D721Med (cell line): ENCODE results near the gene SLC38A5.

ENCODE experiments used
- DNase-seq: peaks from one replicate; pipeline ENCODE4 v3.0.0; 2011; ENCODE audit warnings: low spot score; ENCODE audit not compliant: insufficient read length
- FAIRE-seq: peaks from 2 replicates; lab custom pipeline; 2011; peaks lifted over from hg19 to GRCh38; lab: Jason Lieb, UNC
- TF ChIP-seq, protein P1 (sequence below): IDR thresholded peaks from 2 replicates; pipeline ENCODE4 v1.5.1; 2012; ENCODE audit warnings: mild to moderate bottlenecking, control low read depth; ENCODE audit not compliant: insufficient read depth; ENCODE audit errors: missing control alignments

SLC38A5 gene

DNA sequence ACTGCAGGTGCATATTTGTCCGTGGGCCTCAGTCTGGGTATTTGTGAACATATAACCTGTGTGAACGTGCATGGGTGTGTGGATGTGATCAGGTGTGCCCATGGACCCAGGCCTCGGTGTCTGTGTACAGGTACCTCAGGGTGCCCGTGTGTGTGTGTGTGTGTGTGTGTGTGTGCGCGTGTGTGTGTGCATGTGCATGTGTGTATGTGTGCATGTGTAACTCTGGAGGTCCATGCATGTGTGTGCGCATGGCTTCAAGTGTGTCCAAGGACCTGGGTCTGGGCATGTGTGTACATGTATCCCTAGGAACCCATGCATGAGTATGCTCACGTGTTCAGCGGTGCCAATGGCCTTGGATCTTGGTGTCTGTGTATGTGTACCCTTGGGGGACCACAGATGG lies 21.7 kb upstream of the SLC38A5 start:
- FAIRE-seq: no peak

GRCh38 chrX:48490661-48491060 lies 20.6 kb upstream of the SLC38A5 start:
- DNase-seq (no peak), FAIRE-seq (no peak)
- TF ChIP-seq, protein P1, sequence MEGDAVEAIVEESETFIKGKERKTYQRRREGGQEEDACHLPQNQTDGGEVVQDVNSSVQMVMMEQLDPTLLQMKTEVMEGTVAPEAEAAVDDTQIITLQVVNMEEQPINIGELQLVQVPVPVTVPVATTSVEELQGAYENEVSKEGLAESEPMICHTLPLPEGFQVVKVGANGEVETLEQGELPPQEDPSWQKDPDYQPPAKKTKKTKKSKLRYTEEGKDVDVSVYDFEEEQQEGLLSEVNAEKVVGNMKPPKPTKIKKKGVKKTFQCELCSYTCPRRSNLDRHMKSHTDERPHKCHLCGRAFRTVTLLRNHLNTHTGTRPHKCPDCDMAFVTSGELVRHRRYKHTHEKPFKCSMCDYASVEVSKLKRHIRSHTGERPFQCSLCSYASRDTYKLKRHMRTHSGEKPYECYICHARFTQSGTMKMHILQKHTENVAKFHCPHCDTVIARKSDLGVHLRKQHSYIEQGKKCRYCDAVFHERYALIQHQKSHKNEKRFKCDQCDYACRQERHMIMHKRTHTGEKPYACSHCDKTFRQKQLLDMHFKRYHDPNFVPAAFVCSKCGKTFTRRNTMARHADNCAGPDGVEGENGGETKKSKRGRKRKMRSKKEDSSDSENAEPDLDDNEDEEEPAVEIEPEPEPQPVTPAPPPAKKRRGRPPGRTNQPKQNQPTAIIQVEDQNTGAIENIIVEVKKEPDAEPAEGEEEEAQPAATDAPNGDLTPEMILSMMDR: no peak

More for the DNA sequence above, 21.7 kb upstream of the SLC38A5 start:
- no peak for DNase-seq
- TF ChIP-seq, protein P1: no peak

DNA sequence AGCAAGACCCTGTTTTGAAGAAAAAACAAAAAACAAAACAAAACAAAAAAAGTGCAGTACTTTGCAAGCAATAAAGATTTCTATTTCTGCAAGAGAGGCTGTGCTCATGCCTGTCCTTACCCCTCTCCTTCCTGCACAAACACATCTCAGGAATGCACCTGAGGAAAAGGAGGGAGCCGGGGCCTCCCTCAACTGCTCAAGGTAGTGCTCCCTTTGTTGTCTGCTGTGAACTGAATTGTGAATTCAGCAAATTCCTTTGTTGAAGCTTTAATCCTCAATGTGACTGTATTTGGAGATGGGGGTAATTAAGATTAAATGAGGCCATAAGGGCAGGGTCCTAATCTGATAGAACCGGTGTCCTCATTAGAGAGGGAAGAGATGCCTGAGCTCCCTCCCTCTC lies 19.8 kb upstream of the SLC38A5 start:
- DNase-seq (no peak), FAIRE-seq (no peak)
- TF ChIP-seq, protein P1: no peak

- DNase-seq: no peak
- no peak for FAIRE-seq
- TF ChIP-seq, protein P1: no peak
Measured at GRCh38 chrX:48489296-48489695, 19.2 kb upstream of the SLC38A5 start.

DNA sequence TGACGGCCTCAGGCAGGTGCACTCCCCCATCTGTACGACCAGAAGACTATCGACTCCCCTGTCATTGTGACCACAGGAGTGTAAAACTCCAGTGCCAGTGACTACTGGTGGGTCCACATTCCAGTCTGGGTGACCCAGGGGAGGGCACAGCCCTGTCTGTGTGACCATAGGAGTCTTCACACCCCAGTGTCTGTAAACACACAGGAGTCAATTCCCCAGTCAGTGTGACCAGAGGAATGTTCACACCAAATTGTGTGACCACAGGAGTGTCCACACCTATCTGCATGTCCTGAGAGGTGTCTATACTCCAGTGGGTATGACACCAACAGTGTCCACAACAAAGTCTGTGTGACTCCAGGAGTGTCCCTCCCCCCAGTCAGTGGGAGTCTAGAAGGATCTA lies 18.0 kb upstream of the SLC38A5 start:
- no peak for DNase-seq
- TF ChIP-seq, protein P1: no peak
- no peak for FAIRE-seq

GRCh38 chrX:48487362-48487798 lies 17.3 kb upstream of the SLC38A5 start:
- no peak for DNase-seq
- FAIRE-seq: no peak
- TF ChIP-seq, protein P1: no peak

- TF ChIP-seq, protein P1: no peak
Measured at GRCh38 chrX:48482526-48482925, 12.5 kb upstream of the SLC38A5 start.

More at GRCh38 chrX:48482526-48482925, 12.5 kb upstream of the SLC38A5 start:
- no peak for DNase-seq
- FAIRE-seq: no peak
